Left lung (tissue), 10 donors: ENCODE measurements around the gene RNASE4. TPM values are rescaled to one million over a fixed set of nuclear protein-coding genes. Genes with fewer than 3 reads are reported as not detected.
"Not testable (repeated sequence)": the region's sequence is repeated elsewhere in the genome, so short reads cannot be mapped to it uniquely, and the experiment has no call there.

ENCODE experiments used
- ATAC-seq: fragments of 200-7000 bp; cut with Tn5 transposase; one replicate; pipeline ENCODE4 v1.9.1; 2020; ENCODE audit warnings: moderate library complexity
- DNase-seq, 4 donors: peaks; one replicate each; pipeline ENCODE4 v3.0.0-alpha.2; 2013 to 2020
- H3K27ac ChIP-seq, 2 donors: fragments of 200-600 bp; sonication (generic) in 1 of 2; one replicate each; pipeline versions ENCODE4 v1.5.0 to v1.8.0; 2020 to 2021
- H3K27me3 ChIP-seq, 2 donors: fragments of 200-600 bp; sonication (generic) in 1 of 2; one replicate each; pipeline versions ENCODE4 v1.5.0 to v1.8.0; 2020 to 2021
- H3K36me3 ChIP-seq, 2 donors: fragments of 200-600 bp; sonication (generic) in 1 of 2; one replicate each; pipeline versions ENCODE4 v1.5.0 to v1.8.0; 2020 to 2021
- H3K4me1 ChIP-seq, 2 donors: fragments of 200-600 bp; one replicate each; pipeline ENCODE4 v1.8.0; 2021
- H3K4me3 ChIP-seq, 2 donors: fragments of 200-600 bp; sonication (generic) in 1 of 2; one replicate each; pipeline versions ENCODE4 v1.5.0 to v1.8.0; 2020 to 2021; ENCODE audit warnings: mild to moderate bottlenecking in 1 of 2
- H3K9me3 ChIP-seq, 2 donors: fragments of 200-600 bp; sonication (generic) in 1 of 2; one replicate each; pipeline versions ENCODE4 v1.5.0 to v1.8.0; 2020 to 2021
- CTCF ChIP-seq, 2 donors: fragments of 200-600 bp; sonication (generic) in 1 of 2; IDR thresholded peaks; one replicate each; pipeline versions ENCODE4 v1.5.0 to v1.8.0; 2021; ENCODE audit warnings: antibody characterized with exemption in 2 of 2
- intact Hi-C, 2 donors: fragments of 100-400 bp; cut with DNase I; formaldehyde crosslinking; loops; one replicate each; pipeline versions ENCODE4 v1.11.2 to v1.14.2; 2022
- polyA plus RNA-seq, 6 donors: library from polyadenylated mRNA; unstranded; fragments of 120-200 nt; gene quantifications; one replicate each; pipeline ENCODE4 v1.2.1, GENCODE V29; 2013; ENCODE audit not compliant: insufficient read length in 6 of 6
- total RNA-seq, 2 donors: library from RNA; stranded (reverse); fragmentation: NEBNext Ultra II Directional; extraction: Animal tissue kit (Norgen Biotek cat#: 25700); gene quantifications; one replicate each; pipeline ENCODE4 v1.2.1, GENCODE V29; 2021
- donor health status: DM: no; HTN: yes; CAD: no.
- donor health status: DM: no; HTN: no; CAD: no.

The RNASE4 gene
- total and polyA plus RNA-seq, 8 donors = 5.1 to 18.5 (median 6.7) TPM

GRCh38 chr14:20662968-20663732 lies 21.2 kb upstream of the RNASE4 start:
- no peaks in the 10 kb centered on the region for H3K36me3 ChIP-seq
- peak in 3 of 4 donors; percentile 58 to 84 (median 75) for DNase-seq
- intact Hi-C loops = no loop called here
- H3K4me3 ChIP-seq = peak overlapping the region; percentile 11 to 27
- no peak overlapping the region for H3K27ac ChIP-seq
- peaks cover 6 to 13% of the 10 kb centered on the region in 2 donors for H3K4me1 ChIP-seq
- peak; percentile 92 for ATAC-seq
- no peaks in the 10 kb centered on the region for H3K9me3 ChIP-seq
- peak in 1 of 2 donors; percentile 53 for TF ChIP-seq CTCF (IDR thresholded peaks at IDR 0.05)
- H3K27me3 ChIP-seq = peaks cover 6 to 72% of the 10 kb centered on the region in 2 donors

GRCh38 chr14:20666400-20666961 lies 17.9 kb upstream of the RNASE4 start:
- DNase-seq, H3K9me3 ChIP-seq, H3K27ac ChIP-seq, H3K4me3 ChIP-seq, intact Hi-C loops, H3K36me3 ChIP-seq, ATAC-seq: not testable (repeated sequence)
- H3K4me1 ChIP-seq = peaks cover 6 to 13% of the 10 kb centered on the region in 2 donors
- peaks cover 0 to 38% of the 10 kb centered on the region in 2 donors for H3K27me3 ChIP-seq

GRCh38 chr14:20667957-20668356 lies 16.4 kb upstream of the RNASE4 start:
- Histone ChIP-seq H3K36me3 (no peaks in the 10 kb centered on the region), H3K27ac (no peak overlapping the region), H3K4me3 (no peak overlapping the region), H3K27me3 (peaks cover 0 to 25% of the 10 kb centered on the region in 2 donors), H3K9me3 (no peaks in the 10 kb centered on the region), H3K4me1 (peaks cover 6 to 10% of the 10 kb centered on the region in 2 donors)
- TF ChIP-seq CTCF (IDR thresholded peaks at IDR 0.05) = no peak
- ATAC-seq = no peak
- DNase-seq = no peak
- intact Hi-C loops = no loop called here

GRCh38 chr14:20668969-20669368 lies 15.4 kb upstream of the RNASE4 start:
- no peak overlapping the region for H3K27ac ChIP-seq
- no peak for ATAC-seq
- no peak for TF ChIP-seq CTCF (IDR thresholded peaks at IDR 0.05)
- H3K27me3 ChIP-seq = peaks cover 0 to 25% of the 10 kb centered on the region in 2 donors
- no peaks in the 10 kb centered on the region for H3K9me3 ChIP-seq
- peaks cover 0 to under 1% of the 10 kb centered on the region in 2 donors for H3K4me1 ChIP-seq
- H3K36me3 ChIP-seq = no peaks in the 10 kb centered on the region
- DNase-seq = no peak
- H3K4me3 ChIP-seq = no peak overlapping the region
- intact Hi-C loops = no loop called here

- no peaks in the 10 kb centered on the region for H3K36me3 ChIP-seq
- H3K9me3 ChIP-seq = no peaks in the 10 kb centered on the region
- H3K27ac ChIP-seq = no peak overlapping the region
- DNase-seq (no peak), ATAC-seq (no peak)
- no peak for TF ChIP-seq CTCF (IDR thresholded peaks at IDR 0.05)
- H3K4me3 ChIP-seq = no peak overlapping the region
- intact Hi-C loops = no loop called here
- H3K4me1 ChIP-seq = no peaks in the 10 kb centered on the region
- peaks cover 0 to 26% of the 10 kb centered on the region in 2 donors for H3K27me3 ChIP-seq
Measured at GRCh38 chr14:20671597-20672283, 12.6 kb upstream of the RNASE4 start.
